LoVo (cell line): ENCODE data around the gene SCN2B.
A peak's percentile ranks its signal among the peaks of the same experiment; 100 is the strongest.

ENCODE experiments used
- DNase-seq: peaks from one replicate; pipeline ENCODE4 v3.0.0-alpha.2; 2016; ENCODE audit warnings: low spot score

SCN2B gene

GRCh38 chr11:118174006-118174567 is 2.4 kb downstream of the SCN2B start:
- no peak for DNase-seq

DNA sequence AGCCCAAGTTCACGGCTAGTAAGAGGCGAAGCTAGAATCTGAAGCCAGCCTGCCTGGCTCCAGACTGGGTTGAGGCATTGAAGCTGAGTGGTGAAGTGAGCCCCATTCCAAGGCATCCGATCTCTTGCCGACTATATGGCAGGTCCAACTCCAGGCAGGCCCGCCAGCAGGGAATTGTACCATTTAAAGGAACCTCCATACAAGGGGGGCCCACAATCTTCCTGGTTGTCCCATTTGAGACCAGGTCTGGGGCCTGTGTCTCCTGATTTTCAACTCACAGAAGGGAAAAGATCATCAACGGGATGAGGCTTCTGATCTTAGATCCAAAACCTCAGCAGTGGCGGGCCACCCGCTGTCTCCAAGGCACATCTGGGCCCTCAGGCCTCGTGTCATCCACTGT is 4.1 kb downstream of the SCN2B start:
- no peak for DNase-seq

DNA sequence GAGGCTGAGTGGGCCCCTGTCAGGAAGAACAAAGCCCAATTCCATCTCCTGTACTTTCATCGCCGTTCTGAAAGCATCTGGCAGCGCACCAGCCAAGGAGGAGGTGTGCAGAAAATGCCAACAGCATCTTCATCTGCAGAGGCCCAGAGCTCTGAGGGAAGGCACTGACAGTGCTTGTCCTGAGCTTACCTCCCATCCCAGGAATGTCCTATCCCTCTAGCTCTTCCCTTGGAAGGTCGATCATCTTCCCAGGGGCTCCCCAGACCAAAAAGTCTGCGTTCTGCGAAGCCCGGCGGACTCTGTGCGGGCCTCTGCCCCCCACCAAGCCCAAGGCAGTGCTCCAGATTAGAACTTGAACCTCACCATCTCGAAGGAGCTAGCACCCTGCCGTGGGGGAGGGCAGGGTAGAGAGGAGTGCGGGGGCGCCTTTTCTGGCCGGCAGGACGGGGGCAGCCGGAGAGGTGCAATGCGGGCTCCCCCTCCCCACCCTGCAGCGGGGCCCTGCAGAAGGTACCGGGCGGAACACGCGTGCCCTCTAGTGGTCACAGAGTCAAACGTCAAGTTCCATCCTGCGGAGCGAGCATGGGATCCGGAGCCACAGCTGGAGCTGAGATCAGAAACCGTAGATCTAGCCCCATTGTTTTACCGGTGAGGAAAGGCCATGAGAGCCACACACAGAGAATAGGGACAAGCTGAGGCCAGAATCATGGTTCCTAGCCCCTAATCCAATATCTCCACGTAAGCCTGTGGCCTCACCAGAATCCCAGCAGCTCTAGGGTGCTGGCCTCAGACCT is 5.0 kb downstream of the SCN2B start:
- DNase-seq: peak; percentile 69

- no peak for DNase-seq
These were observed 5.6 kb downstream of the SCN2B start for GRCh38 chr11:118170882-118171268.

DNA sequence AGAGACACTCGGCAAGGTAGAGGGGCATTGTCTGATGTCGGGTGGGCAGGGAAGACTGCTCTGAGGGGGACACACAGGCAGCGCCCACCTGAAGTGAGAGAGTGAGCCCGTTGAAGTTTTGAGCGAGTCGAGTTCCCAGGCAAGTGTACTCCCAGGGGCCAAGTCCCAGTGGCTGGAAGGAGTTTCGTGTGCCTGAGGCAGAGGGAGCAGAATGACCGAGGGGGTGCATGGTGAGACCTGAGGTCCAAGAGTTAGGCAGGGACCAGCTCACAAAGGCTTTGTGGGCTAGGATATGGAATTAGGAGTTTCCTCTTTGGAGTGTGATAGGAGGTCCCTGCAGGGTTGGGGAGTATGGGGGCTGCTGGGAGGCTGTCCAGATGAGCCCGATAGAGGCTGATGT is 6.2 kb downstream of the SCN2B start:
- DNase-seq: no peak

DNA sequence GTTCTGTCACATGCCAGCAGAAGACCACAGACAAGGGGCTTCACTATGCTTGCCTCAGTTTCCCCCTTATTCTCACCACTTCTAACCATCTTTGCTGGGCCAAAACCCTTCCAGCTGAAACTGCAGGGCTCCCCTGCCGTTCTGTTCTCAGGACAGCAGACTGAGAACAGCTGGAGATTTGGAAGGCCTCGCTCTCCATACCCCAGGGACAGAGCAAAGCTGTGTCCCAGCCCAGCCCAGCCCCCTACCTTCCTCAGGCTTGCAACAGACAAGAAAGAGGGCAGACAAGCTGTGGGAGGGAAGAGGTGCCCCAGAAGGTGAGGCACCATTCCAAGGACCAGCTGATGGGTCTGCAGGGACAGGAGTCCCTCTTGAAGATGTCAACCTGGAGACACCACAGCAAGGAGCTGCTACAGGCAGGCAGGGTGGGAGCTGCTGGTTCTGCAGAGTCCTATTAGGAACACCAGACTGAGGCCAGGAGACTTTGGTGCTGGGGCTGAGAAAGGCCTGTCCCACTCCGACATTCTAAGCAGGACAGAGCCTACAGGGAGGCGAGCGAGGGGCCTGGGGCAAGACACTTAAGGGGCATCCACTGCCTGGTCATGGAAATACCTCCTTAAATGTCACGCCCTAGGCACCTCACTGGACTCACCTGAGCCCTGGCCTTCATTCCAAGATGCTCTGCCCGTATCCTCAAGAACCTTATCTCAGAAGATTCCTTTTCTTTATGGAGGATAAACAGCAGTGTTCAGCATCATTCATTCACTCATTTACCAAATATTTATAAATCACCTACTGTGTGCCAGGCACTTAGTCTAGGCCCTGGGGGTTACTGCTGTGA is 6.9 kb downstream of the SCN2B start:
- no peak for DNase-seq

DNA sequence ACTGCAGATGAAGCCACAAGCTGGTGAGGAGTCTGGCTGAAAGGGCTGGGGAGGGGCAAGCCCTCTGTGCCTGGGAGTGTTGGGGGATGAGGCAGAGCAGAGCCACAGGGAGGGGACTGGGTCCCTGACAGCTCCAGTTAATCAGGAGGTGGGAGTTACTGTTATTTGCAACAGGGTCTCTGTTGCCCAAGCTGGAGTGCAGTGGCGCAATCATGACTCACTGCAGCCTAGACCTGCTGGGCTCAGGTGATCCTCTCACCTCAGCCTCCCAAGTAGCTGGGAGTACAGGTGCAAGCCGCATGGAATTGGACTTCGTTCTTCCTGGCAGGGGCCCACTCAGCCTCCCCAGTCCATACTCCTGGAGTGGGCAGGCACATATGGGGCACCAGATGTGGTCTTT is 7.7 kb downstream of the SCN2B start:
- no peak for DNase-seq

GRCh38 chr11:118168316-118168715 is 8.1 kb downstream of the SCN2B start:
- DNase-seq: no peak

DNA sequence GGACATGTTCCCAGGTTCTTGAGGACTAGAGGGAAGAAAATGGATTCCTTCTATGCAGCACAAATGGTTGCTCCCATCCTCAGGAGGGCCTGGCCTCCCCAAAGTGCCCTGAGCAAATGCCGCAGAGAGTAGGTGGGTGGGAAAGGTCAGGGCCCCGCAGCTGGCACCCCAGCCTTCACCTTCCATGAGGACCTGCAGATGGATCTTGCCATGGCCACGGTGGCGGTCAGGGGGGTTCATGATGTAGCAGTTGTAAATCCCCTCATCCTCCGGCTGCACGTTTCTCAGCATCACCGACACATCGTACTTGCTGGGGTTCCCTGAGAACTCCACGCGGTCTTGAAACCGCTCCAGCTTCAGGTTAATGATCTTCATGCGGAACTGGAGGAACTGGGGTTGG is 8.5 kb downstream of the SCN2B start:
- DNase-seq: no peak

DNA sequence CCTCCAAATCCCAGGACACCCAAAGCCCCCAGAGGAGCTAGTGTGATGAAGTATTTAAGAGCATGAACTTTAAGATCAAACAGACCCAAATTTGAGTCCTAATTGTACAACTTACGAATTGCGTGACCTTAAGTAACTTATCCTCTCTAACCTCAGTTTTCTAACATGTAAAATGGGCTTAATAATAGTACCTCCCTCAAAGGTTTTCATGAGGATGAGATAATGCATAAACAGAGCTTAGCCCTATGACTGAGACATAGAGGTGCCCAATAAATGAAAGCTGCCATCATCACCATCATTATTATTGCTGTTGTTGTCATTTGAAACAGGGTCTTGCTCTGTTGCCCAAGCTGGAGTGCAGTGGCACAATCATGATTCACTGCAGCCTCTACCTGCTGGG is 9.2 kb downstream of the SCN2B start:
- DNase-seq: no peak

- DNase-seq: no peak
These were observed 9.8 kb downstream of the SCN2B start for GRCh38 chr11:118166641-118167040.

DNA sequence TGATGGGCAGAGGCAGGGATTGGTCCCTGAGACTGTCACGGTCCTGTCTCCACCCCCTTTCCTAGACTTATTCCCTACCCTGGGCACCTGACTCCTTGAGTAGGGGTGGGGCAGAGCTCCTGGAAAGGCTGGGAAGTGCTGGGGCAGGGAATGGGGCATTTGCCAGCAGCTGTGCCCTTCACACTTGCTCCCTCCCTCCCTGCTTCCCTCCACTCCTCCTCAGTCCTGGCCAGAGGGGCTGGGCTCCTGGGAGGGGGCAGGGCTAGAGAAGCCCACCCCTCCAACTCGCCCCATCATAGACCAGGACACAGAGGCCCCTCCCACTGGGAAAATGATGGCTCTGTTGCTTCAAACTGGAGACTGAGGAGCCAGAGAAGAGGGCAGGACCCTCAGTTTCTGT is 11.6 kb downstream of the SCN2B start:
- no peak for DNase-seq

DNA sequence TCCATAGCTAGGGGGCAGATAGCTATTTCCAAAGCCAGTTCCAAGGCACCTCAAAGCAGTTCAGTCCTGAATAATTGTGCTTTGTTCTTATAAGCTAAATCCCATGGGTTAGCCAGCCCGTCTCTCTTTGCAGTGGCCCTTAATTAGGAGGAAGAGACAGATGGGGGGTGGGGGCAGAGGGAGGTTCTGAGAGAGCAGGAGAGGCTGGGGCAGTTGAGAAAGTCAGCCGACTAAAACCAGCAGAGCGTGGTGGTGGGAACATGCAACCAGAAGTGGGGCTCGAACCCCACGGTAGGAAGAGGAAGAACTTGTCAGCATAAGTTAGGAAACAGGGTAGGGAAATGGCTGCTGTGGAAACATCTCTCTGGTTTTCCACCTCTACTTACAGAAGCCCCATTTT is 12.9 kb downstream of the SCN2B start:
- DNase-seq: no peak

DNA sequence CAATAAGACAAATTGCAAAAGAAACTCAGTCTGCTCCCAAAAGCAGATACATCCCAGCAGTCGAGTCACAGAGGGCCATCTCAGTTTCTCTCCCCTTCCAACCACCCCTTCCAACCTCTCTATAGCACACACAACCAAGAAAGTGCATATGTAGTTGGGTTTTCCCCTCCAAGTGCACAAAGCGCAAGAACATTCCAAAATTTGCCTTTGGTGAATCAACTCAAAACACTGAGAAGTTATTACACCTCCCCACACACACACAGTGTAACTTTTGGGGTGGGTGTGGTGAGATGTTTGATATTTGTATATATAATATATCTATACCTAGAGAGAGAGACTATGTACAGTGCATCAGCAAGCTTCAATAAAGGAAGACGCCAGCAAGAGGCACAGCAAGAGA is 13.6 kb downstream of the SCN2B start:
- DNase-seq: no peak

DNA sequence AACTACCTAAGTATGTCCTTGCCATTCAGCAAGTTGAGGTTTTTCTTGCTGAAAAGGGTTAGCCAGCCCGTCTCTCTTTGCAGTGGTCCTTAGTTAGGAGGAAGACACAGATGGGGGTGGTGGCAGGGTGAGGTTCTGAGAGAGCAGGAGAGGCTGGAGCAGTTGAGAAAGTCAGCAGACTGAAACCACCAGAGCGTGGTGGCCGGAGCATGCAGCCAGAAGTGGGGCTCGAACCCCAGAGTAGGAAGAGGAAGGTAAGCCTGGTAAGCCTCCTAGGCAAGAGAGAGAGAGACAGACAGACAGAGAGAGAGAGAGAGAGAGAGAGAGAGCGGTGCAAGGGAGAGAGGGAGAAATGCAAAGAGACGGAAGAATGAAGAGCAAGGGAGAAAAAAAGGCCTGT is 14.7 kb downstream of the SCN2B start:
- DNase-seq: no peak

DNA sequence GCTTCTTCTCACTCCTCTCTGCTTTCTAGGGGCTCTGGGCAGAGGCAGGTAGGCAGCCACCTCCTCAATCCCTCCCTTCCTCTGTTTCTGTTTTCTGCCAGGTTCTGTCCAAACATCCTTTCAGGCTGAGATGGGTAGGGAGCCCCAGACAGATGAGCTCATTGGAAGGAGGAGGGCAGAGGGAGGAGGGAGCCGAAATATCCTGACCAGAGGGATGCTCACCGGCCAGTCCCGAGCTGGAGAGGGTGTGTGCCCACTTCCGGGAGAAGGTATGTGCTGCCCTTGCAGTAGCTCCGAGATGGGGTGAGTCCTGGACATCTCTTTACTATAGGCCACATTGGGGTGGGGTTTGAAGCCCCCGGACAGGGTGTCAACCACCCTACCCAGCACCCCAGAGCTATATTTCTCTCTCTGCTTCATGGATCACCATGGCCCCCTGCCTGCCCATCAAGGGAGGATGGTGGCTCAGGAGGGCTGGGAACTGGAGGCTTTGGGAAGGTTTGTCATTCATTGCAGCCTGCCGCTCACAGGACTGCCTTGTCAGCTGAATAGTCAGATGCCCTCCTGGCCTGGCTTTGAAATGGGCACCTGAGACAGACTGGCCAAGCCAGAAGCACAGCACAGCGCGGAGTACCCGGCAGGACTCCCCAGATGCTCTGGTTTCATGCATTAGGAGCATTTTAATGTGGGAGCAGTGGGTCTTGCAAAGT is 19.1 kb downstream of the SCN2B start:
- no peak for DNase-seq

GRCh38 chr11:118156531-118157185 is 19.8 kb downstream of the SCN2B start:
- DNase-seq: no peak

DNA sequence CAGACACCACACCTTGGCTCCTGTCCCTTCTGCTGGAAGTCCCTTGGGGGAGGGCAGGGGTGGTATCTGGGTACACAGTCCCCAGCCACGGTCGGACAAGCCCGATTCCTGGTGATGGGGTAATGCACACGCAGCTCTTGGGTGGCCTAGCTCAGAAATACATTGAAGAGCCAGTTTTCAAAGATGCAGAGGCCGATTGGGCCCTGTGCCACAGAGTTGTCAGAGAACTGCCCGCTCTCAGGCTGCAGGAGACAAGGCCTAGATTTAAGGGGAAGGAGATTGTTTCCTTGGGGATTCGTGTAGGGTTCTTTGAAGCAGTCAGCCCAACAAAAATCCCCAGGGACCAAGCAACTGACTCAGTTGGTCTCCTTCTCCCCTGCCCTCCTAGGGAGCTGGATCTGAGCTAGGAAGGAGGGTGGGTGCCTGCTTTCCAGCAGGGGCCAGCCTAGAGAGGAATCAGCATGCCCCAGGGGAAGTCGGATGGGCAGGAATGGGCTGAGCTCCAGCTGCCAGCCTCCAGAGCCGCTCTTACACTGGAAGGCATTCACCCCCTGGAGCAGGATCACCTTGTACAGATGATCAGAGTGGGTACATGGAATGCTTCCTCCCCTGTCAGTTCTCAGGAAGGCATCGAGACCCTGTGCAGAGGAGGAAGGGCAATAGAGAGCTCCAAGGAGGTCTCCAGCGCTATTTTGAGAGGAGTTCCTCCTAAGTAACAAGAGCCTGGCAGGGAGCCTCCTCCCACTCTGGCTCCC is 20.5 kb downstream of the SCN2B start:
- no peak for DNase-seq

GRCh38 chr11:118154641-118155040 is 21.8 kb downstream of the SCN2B start:
- DNase-seq: no peak

- DNase-seq: no peak
These were observed 22.5 kb downstream of the SCN2B start for GRCh38 chr11:118153976-118154375.

- no peak for DNase-seq
These were observed 22.9 kb downstream of the SCN2B start for GRCh38 chr11:118153516-118153915.
